ENCODE measurements around the gene CPZ.

The CPZ gene

GRCh38 chr4:8599091-8599460, 6.5 kb downstream of the CPZ start:
- no peak overlapping the region for H3K4me3 ChIP-seq (replicated peaks; ENCODE audit: low read depth, low read length)
- DNase-seq (ENCODE audit: extremely low read depth, insufficient read length): no peak
- no peaks in the 10 kb centered on the region for H3K36me3 ChIP-seq (ENCODE audit: control insufficient read depth, insufficient read depth, low read length)
- peaks cover 2% of the 10 kb centered on the region; the same call in 1 of the 2 replicates for H3K27me3 ChIP-seq (replicated peaks; ENCODE audit: control insufficient read depth, insufficient read depth, low read length)
- no peak for TF ChIP-seq CTCF (IDR thresholded peaks at IDR 0.05; ENCODE audit: insufficient read depth, low read length, poor library complexity, severe bottlenecking)

GRCh38 chr4:8599657-8600056, 7.1 kb downstream of the CPZ start:
- no peak for TF ChIP-seq CTCF (IDR thresholded peaks at IDR 0.05; ENCODE audit: insufficient read depth, low read length, poor library complexity, severe bottlenecking)
- no peak overlapping the region for H3K4me3 ChIP-seq (replicated peaks; ENCODE audit: low read depth, low read length)
- H3K36me3 ChIP-seq (ENCODE audit: control insufficient read depth, insufficient read depth, low read length): no peaks in the 10 kb centered on the region
- H3K27me3 ChIP-seq (replicated peaks; ENCODE audit: control insufficient read depth, insufficient read depth, low read length): peaks cover 2% of the 10 kb centered on the region; the same call in 1 of the 2 replicates
- no peak for DNase-seq (ENCODE audit: extremely low read depth, insufficient read length)

- no peak for TF ChIP-seq CTCF (IDR thresholded peaks at IDR 0.05; ENCODE audit: insufficient read depth, low read length, poor library complexity, severe bottlenecking)
These were observed 7.7 kb downstream of the CPZ start for GRCh38 chr4:8600266-8600665.

GRCh38 chr4:8600686-8601085, 8.1 kb downstream of the CPZ start:
- Histone ChIP-seq H3K4me3 (replicated peaks; ENCODE audit: low read depth, low read length) (no peak overlapping the region), H3K36me3 (ENCODE audit: control insufficient read depth, insufficient read depth, low read length) (no peaks in the 10 kb centered on the region), H3K27me3 (replicated peaks; ENCODE audit: control insufficient read depth, insufficient read depth, low read length) (peaks cover 2% of the 10 kb centered on the region; the same call in 1 of the 2 replicates)
- DNase-seq (ENCODE audit: extremely low read depth, insufficient read length): no peak
- TF ChIP-seq CTCF (IDR thresholded peaks at IDR 0.05; ENCODE audit: insufficient read depth, low read length, poor library complexity, severe bottlenecking): no peak

More at GRCh38 chr4:8600266-8600665, 7.7 kb downstream of the CPZ start:
- Histone ChIP-seq H3K4me3 (replicated peaks; ENCODE audit: low read depth, low read length) (no peak overlapping the region), H3K27me3 (replicated peaks; ENCODE audit: control insufficient read depth, insufficient read depth, low read length) (peaks cover 2% of the 10 kb centered on the region; the same call in 1 of the 2 replicates), H3K36me3 (ENCODE audit: control insufficient read depth, insufficient read depth, low read length) (no peaks in the 10 kb centered on the region)
- no peak for DNase-seq (ENCODE audit: extremely low read depth, insufficient read length)

- H3K36me3 ChIP-seq (ENCODE audit: control insufficient read depth, insufficient read depth, low read length): no peaks in the 10 kb centered on the region
- no peak for DNase-seq (ENCODE audit: extremely low read depth, insufficient read length)
- no peak for TF ChIP-seq CTCF (IDR thresholded peaks at IDR 0.05; ENCODE audit: insufficient read depth, low read length, poor library complexity, severe bottlenecking)
- no peak overlapping the region for H3K4me3 ChIP-seq (replicated peaks; ENCODE audit: low read depth, low read length)
- H3K27me3 ChIP-seq (replicated peaks; ENCODE audit: control insufficient read depth, insufficient read depth, low read length): peaks cover 2% of the 10 kb centered on the region; the same call in 1 of the 2 replicates
These were observed 8.5 kb downstream of the CPZ start for GRCh38 chr4:8601086-8601485.

- DNase-seq (ENCODE audit: extremely low read depth, insufficient read length): no peak
- no peaks in the 10 kb centered on the region for H3K36me3 ChIP-seq (ENCODE audit: control insufficient read depth, insufficient read depth, low read length)
- no peak overlapping the region for H3K4me3 ChIP-seq (replicated peaks; ENCODE audit: low read depth, low read length)
- H3K27me3 ChIP-seq (replicated peaks; ENCODE audit: control insufficient read depth, insufficient read depth, low read length): peaks cover 2% of the 10 kb centered on the region; the same call in 1 of the 2 replicates
- TF ChIP-seq CTCF (IDR thresholded peaks at IDR 0.05; ENCODE audit: insufficient read depth, low read length, poor library complexity, severe bottlenecking): no peak
These were observed 9.0 kb downstream of the CPZ start for GRCh38 chr4:8601556-8601955.

Data from GM06990 (cell line).